Stimulated activated CD4-positive, alpha-beta T cell treated with anti-CD3 and anti-CD28 coated beads, Interleukin-2, amount 100 ng/mL, for 48 hours (primary cell): ENCODE results near the gene SAMD13.
"Not testable (repeated sequence)": the region's sequence is repeated elsewhere in the genome, so short reads cannot be mapped to it uniquely, and the experiment has no call there.

Experiments
- DNase-seq, 2 donors: peaks; one replicate each; pipeline ENCODE4 v3.0.0-alpha.2; 2020

The SAMD13 gene

DNA sequence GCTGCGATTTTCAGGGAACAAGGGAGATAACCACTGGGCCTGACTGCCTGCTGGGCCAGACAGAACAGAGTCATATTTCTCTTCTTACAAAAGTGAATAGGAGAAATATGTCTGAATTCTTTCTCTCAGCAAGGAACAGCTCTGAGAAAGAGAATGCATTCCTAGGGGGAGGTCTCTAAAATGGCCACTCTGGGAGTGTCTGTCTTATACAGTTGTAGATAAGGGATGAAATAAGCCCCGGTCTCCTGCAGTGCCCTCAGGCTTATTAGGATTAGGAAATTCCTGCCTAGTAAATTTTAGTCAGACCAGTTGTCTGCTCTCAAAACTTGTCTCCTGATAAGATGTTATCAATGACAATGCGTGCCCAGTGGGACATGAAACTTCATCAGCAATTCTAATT is 14.1 kb upstream of the SAMD13 start:
- DNase-seq = not testable (repeated sequence)

DNA sequence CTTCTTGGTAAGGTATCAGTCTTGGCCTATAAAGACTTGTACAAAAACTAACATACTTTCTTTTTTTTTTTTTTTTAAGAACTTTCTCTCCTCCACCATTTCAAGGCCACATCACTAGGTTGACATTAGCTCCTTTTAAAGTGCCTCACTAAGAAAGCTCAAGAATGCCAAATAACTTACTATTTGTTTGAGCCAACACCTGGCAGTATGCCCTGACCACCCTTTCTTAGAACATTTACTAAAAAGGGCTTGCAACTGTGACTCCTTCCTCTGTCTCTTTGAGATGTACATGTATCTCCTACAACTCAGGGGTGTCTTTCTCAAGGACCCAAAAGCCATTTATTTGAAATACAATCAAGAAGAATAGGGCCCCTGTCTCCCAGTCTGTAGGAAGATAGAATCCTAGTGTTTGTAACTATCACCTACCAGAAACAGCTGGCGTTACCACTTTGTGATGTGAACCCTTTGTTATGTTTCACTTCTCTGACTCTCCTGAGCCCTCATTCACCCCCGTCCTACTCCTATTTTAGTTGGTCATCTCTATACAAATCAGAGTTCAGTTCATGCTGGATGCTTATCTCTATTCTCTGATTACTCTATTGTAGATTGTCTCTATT is 12.2 kb upstream of the SAMD13 start:
- DNase-seq = no peak

GRCh38 chr1:84291882-84292655 is 9.4 kb upstream of the SAMD13 start:
- DNase-seq = no peak

GRCh38 chr1:84293766-84294165 is 7.7 kb upstream of the SAMD13 start:
- no peak for DNase-seq

- no peak for DNase-seq
These were observed 6.8 kb upstream of the SAMD13 start for GRCh38 chr1:84294751-84295150.

DNA sequence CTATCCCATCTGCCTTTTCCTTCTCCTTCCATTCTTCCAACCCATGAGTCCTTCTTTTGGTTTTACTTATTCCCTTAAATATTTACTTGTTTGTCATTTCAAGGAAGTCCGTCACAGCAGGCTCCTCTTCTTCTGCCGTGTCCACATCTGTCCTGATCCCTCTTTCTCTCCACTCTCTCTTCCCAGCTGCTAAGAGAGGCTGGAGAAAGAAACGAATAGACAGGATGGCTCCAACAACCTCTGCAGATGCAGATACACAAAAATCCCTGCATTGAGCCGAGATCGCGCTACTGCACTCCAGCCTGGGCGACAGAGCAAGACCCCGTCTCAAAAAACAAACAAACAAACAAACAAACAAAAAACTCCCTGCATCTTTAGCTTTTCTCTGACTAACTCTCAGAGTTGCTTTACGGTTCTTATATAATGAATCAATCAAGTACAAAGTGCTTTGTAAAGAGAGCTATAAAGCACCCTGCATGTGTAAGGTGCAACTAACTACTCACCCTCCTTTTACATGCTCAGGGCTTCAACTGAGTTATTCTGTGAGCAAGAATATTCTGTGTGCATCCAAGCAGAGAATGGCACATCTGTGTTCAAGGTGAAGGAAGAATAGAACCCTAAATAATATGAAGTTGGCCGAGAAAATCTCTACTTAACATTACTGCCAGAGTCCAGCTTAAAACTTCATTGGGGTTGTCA is 3.8 kb upstream of the SAMD13 start:
- no peak for DNase-seq

GRCh38 chr1:84298328-84298683 is 3.2 kb upstream of the SAMD13 start:
- DNase-seq = peak; percentile 24 to 40

GRCh38 chr1:84298684-84299535 is 2.6 kb upstream of the SAMD13 start:
- peak; percentile 8 to 19 for DNase-seq

GRCh38 chr1:84299536-84300170 is 1.9 kb upstream of the SAMD13 start:
- no peak for DNase-seq

DNA sequence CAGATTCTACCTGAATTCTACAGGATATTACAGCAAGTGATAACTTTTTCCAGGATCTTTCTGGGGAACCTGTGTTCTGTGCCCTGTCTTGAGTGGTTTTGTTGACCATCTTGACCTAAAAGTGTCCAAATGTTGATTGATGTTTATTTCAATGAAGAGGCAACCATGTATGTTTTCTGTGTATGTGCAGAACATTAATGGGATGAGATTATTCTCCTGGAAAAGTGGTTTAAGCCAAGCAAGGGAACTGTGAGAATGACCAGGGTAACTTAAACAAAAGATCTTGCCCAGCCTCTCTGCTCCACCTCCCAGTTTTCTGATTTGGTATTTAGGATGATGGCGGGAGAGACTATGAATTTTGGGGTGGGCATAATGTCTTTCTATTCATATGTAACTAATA is 1.0 kb upstream of the SAMD13 start:
- DNase-seq = no peak

DNA sequence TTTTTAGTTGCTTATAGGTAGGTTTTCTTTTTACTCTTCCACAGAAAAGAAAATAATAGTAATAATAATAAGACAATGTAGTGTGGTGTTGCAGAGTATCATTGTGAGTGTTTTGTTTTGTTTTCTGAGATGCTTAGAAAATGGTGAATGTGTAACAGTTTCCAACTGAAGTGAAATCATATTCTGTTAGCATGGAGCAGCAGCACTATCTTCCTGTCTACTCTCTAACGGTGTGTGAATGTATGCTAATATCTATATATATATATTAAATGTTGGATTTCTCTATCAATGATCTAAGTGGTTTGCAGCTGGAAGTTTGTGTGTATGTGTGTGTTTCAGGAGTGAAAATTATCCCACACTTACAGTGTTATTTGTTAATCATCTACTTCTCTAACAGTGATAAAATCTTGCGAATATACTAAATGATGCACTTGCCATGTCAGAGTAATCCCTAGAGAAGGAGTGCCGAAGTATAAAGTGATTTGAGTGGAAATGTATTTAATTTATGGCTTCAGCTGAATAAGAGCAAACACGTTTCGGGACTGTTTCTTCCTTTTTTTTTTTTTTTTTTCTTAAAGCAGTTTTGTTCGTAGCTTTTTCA is 377 bp downstream of the SAMD13 start:
- no peak for DNase-seq

GRCh38 chr1:84303314-84303830 is 1.9 kb downstream of the SAMD13 start:
- no peak for DNase-seq

GRCh38 chr1:84307398-84307797 is 5.9 kb downstream of the SAMD13 start:
- no peak for DNase-seq

DNA sequence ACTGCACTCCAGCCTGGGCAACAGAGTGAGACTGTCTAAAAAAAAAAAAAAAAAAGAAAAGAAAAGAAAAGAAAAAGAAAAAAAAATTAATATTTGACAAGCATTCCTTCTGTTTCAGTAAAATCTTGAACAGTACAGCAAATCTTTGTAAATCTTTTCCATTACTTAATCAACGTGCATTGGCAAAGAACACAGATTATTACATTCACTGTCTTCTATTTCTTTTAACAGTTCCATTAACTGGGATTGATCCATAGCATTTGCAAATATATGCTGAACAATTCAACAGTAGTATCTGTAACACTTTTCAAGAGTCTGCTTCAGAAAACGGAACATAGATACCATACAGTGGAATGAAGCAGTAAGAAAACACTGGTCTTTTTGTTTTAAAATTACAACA is 9.8 kb downstream of the SAMD13 start:
- no peak for DNase-seq

- DNase-seq = no peak
These were observed 18.2 kb downstream of the SAMD13 start for GRCh38 chr1:84319662-84320061.

DNA sequence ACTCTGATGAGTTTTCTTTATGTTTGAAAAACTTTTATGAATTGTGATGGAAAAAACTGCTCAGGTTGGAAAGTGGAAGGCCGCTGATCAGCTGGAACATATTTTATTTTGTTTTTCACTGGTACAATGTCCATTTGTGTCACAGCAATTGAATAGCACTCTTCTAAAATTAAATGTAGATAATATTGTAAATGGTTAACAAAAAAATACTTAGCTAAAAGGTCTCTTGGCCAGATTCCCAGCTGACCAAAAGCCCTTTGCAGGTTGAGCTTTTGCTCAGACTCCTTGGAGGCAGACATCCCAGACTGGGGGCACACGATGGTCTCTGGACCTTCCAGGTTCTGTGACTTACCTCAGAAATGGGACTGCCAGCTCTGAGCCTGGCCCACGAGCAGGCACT is 26.3 kb downstream of the SAMD13 start:
- DNase-seq = no peak

GRCh38 chr1:84330125-84330984 is 28.8 kb downstream of the SAMD13 start:
- DNase-seq = no peak

DNA sequence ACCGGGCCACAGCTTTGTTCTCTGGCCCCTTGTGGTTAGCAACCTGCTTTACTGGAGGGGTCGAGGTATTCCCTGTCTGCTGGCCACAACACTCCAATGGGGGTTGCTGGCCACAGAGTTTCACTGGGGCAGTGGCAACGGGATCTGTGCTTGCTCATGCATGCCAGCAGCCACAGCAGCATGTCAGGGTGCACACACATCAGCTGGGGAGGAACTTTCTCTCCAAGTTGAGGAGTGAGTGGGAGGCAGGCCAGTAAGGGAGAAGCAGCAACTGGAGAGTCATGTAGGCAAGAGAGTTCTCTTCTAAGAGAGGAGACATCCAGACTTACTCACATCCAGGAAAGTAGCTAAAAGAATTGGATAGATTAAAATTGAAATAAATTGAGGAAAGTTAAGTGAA is 38.0 kb downstream of the SAMD13 start:
- DNase-seq = no peak

DNA sequence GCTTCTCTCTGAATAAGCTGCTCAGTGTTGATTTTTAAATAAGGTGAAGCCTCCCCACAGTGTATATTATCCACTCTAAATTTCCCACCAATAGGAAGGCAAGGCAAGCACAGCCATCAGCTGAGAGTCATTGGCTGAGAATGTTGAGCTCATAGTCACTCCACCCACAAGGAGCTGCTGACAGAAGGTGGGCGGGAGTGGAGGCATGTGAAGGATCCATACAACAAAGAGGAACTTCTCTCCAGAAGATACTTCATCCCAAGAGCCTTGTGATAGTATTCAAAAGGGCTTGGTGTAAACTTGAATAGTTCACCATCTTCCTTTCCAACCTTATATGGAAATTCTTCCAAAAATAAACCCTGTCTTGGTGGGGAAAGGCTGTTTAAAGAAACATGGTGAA is 42.8 kb downstream of the SAMD13 start:
- DNase-seq = no peak

DNA sequence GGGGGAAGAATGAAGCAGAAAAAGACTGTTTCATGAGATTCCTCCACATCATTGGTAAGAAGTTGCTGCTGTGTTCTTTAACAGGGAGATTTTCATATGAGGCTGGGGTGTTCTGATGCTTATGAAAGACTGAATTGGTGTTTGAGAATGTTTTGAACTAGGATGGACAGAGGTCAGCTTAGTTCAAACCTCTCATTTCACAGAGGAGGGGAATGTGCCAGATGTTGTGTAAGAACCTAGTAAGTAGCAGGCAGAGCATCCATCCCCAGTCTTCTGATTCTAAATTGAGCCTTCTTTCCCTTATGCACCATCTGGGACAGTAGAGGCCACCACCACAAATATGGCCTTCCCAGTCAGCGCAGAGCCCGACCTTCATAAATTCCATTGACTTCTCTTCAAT is 43.7 kb downstream of the SAMD13 start:
- no peak for DNase-seq
